ENCODE measurements around the gene ARHGEF33.
A peak's percentile ranks its signal among the peaks of the same experiment; 100 is the strongest.

Gene ARHGEF33

GRCh38 chr2:38945372-38945771, 55.7 kb downstream of the ARHGEF33 start:
- TF ChIP-seq CTCF (IDR thresholded peaks at IDR 0.05): no peak
- TF ChIP-seq ZFX (IDR thresholded peaks at IDR 0.05; ENCODE audit: borderline replicate concordance): no peak
- H3K27ac ChIP-seq: no peak overlapping the region

GRCh38 chr2:38945911-38946310, 56.2 kb downstream of the ARHGEF33 start:
- TF ChIP-seq CTCF (IDR thresholded peaks at IDR 0.05): no peak
- no peak for TF ChIP-seq ZFX (IDR thresholded peaks at IDR 0.05; ENCODE audit: borderline replicate concordance)
- no peak overlapping the region for H3K27ac ChIP-seq

DNA sequence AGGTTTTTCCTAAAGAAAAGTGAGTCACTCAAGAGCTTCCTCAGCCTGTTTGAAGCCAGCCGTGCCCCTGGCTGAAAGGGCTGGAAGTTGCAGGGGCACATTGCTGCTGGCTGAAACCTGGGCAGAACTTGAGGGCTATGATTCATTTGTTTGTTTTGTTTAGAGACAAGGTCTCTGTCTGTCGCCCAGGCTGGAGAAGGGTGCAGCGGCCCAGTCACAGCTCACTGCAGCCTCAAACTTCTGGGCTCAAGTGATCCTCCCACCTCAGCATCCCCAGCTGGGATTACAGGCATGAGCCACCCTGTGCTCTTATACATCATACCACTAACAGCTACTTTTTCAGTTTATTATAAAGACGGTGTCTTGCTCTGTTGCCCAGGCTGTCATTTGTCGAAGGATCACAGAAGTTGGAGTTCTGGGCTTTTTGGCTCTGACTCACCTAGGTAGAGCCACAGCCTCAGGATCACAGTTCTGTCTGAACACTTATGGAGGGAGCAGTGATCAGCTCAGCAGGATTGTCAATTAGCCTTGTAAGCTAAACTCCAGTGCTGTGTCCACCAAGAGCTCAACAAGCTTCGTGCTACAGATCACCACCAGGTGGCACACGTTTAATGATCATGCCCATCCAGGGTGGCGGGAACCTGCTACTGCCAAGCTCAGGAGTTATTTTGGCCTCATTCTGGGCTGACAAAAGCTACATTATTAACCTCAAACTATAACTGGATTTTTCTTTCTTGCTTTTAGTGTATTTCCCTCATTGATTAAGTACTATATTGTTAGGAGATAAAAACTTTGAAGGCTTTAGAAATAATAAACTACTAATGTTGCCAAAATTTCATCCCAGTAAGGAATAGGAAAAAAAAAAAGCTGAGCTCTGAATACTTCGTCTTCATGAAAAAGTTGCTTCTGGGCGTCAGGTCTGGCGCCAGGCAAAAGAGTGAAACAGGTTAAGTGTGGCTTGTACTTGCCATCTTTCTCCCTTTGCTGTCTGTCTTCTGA, 57.9 kb downstream of the ARHGEF33 start:
- TF ChIP-seq CTCF (IDR thresholded peaks at IDR 0.05) (peak; percentile 85), ZFX (IDR thresholded peaks at IDR 0.05; ENCODE audit: borderline replicate concordance) (no peak)
- no peak overlapping the region for H3K27ac ChIP-seq

- TF ChIP-seq ZFX (IDR thresholded peaks at IDR 0.05; ENCODE audit: borderline replicate concordance) (no peak), CTCF (IDR thresholded peaks at IDR 0.05) (no peak)
- H3K27ac ChIP-seq: no peak overlapping the region
Observed at GRCh38 chr2:38948387-38948882, 58.8 kb downstream of the ARHGEF33 start.

- TF ChIP-seq CTCF (IDR thresholded peaks at IDR 0.05) (no peak), ZFX (IDR thresholded peaks at IDR 0.05; ENCODE audit: borderline replicate concordance) (no peak)
Observed at GRCh38 chr2:38948995-38949394, 59.3 kb downstream of the ARHGEF33 start.

DNA sequence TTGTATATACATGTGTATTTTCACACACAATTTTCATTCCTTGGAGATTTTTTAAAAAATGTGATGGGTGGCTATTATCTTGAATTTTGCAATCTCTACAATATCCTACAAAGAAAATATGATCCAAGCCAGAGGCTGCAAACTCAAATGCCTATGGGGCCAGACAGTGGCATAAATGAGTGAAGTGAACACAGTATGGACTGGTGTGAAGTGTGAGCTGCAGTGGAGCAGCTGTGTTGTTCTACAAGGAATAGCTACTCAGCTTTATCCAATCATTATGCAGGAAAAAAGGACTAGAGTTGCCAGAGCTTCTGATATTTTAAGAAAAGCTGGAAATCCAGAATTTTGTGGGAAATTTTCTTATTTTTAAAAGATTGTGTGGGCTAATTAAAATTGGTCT, 62.1 kb downstream of the ARHGEF33 start:
- no peak overlapping the region for H3K27ac ChIP-seq
- no peak for TF ChIP-seq ZFX (IDR thresholded peaks at IDR 0.05; ENCODE audit: borderline replicate concordance)
- no peak for TF ChIP-seq CTCF (IDR thresholded peaks at IDR 0.05)

More at GRCh38 chr2:38948995-38949394, 59.3 kb downstream of the ARHGEF33 start:
- H3K27ac ChIP-seq: no peak overlapping the region

- TF ChIP-seq ZFX (IDR thresholded peaks at IDR 0.05; ENCODE audit: borderline replicate concordance) (no peak), CTCF (IDR thresholded peaks at IDR 0.05) (no peak)
Observed at GRCh38 chr2:38957972-38958371, 68.3 kb downstream of the ARHGEF33 start.

More at GRCh38 chr2:38957972-38958371, 68.3 kb downstream of the ARHGEF33 start:
- H3K27ac ChIP-seq: no peak overlapping the region

Measured in 22Rv1 (cell line).